RCC 7860 (cell line): ENCODE measurements around the gene UPP1.
A peak's percentile ranks its signal among the peaks of the same experiment; 100 is the strongest.

ENCODE experiments used
- DNase-seq: peaks from one replicate; pipeline ENCODE4 v3.0.0-alpha.2; 2015; ENCODE audit warnings: low spot score
- FAIRE-seq: peaks from 2 replicates; lab custom pipeline; 2012; peaks lifted over from hg19 to GRCh38; lab: Jason Lieb, UNC

The UPP1 gene

GRCh38 chr7:48084727-48085432 is 4.2 kb upstream of the UPP1 start:
- FAIRE-seq (peak; percentile 99), DNase-seq (peak; percentile 100)

- no peak for FAIRE-seq
These were observed 3.7 kb upstream of the UPP1 start for GRCh38 chr7:48085433-48085791.

GRCh38 chr7:48085942-48086341 is 3.1 kb upstream of the UPP1 start:
- DNase-seq = no peak
- FAIRE-seq = no peak

More at GRCh38 chr7:48085433-48085791, 3.7 kb upstream of the UPP1 start:
- peak; percentile 24 for DNase-seq

GRCh38 chr7:48087349-48087748 is 1.7 kb upstream of the UPP1 start:
- DNase-seq (peak; percentile 50), FAIRE-seq (no peak)

- DNase-seq = peak; percentile 99
- peak; percentile 84 for FAIRE-seq
These were observed 463 bp upstream of the UPP1 start for GRCh38 chr7:48088559-48089045.

- DNase-seq = peak; percentile 64
- FAIRE-seq = no peak
These were observed 1.2 kb downstream of the UPP1 start for GRCh38 chr7:48090095-48090805.

GRCh38 chr7:48091506-48092433 is 2.7 kb downstream of the UPP1 start:
- FAIRE-seq = no peak
- DNase-seq = no peak

GRCh38 chr7:48094861-48095293 is 5.8 kb downstream of the UPP1 start:
- DNase-seq = no peak
- no peak for FAIRE-seq

- FAIRE-seq = no peak
- no peak for DNase-seq
These were observed 7.2 kb downstream of the UPP1 start for GRCh38 chr7:48096273-48096672.

- FAIRE-seq = no peak
These were observed 8.6 kb downstream of the UPP1 start for GRCh38 chr7:48097521-48098231.

GRCh38 chr7:48098846-48099245 is 9.8 kb downstream of the UPP1 start:
- DNase-seq = no peak
- no peak for FAIRE-seq

More at GRCh38 chr7:48097521-48098231, 8.6 kb downstream of the UPP1 start:
- DNase-seq = no peak

GRCh38 chr7:48099781-48100180 is 10.7 kb downstream of the UPP1 start:
- DNase-seq (no peak), FAIRE-seq (no peak)

GRCh38 chr7:48101352-48101751 is 12.3 kb downstream of the UPP1 start:
- no peak for FAIRE-seq
- DNase-seq = no peak

GRCh38 chr7:48101968-48102367 is 12.9 kb downstream of the UPP1 start:
- DNase-seq (no peak), FAIRE-seq (no peak)

GRCh38 chr7:48102530-48102929 is 13.5 kb downstream of the UPP1 start:
- no peak for FAIRE-seq
- DNase-seq = no peak

GRCh38 chr7:48105045-48105444 is 16.0 kb downstream of the UPP1 start:
- no peak for FAIRE-seq

GRCh38 chr7:48106906-48107659 is 18.0 kb downstream of the UPP1 start:
- FAIRE-seq = no peak

More at GRCh38 chr7:48105045-48105444, 16.0 kb downstream of the UPP1 start:
- DNase-seq = no peak

GRCh38 chr7:48107926-48108472 is 18.9 kb downstream of the UPP1 start:
- DNase-seq (no peak), FAIRE-seq (no peak)

More at GRCh38 chr7:48106906-48107659, 18.0 kb downstream of the UPP1 start:
- no peak for DNase-seq
